Omental fat pad (tissue), 4 donors: ENCODE data around the gene PLPPR3. TPM values are rescaled to one million over a fixed set of nuclear protein-coding genes. Genes with fewer than 3 reads are reported as not detected.
A peak's percentile ranks its signal among the peaks of the same experiment; 100 is the strongest.

Experiments
- ATAC-seq: fragments of 150-250 bp; one replicate; pipeline ENCODE4 v1.9.1; 2016; ENCODE audit warnings: mild to moderate bottlenecking, moderate library complexity; ENCODE audit not compliant: low FRiP score
- DNase-seq: peaks from one replicate; pipeline ENCODE4 v3.0.0-alpha.2; 2019; ENCODE audit warnings: low spot score
- total RNA-seq, 4 donors: library from RNA; depleted of rRNA; stranded (reverse); fragments of >200 nt; gene quantifications; one replicate each; pipeline ENCODE4 v1.1.0, GENCODE V29; 2016
- TF ChIP-seq, protein P1 (sequence below), 3 donors: fragments of 450-650 bp; IDR thresholded peaks; one replicate each; pipeline ENCODE4 v1.5.1; 2016 to 2017; ENCODE audit warnings: antibody characterized with exemption in 3 of 3, mild to moderate bottlenecking in 3 of 3, moderate library complexity in 2 of 3

PLPPR3 gene
- total RNA-seq, 4 donors from 2014 or later = not detected

DNA sequence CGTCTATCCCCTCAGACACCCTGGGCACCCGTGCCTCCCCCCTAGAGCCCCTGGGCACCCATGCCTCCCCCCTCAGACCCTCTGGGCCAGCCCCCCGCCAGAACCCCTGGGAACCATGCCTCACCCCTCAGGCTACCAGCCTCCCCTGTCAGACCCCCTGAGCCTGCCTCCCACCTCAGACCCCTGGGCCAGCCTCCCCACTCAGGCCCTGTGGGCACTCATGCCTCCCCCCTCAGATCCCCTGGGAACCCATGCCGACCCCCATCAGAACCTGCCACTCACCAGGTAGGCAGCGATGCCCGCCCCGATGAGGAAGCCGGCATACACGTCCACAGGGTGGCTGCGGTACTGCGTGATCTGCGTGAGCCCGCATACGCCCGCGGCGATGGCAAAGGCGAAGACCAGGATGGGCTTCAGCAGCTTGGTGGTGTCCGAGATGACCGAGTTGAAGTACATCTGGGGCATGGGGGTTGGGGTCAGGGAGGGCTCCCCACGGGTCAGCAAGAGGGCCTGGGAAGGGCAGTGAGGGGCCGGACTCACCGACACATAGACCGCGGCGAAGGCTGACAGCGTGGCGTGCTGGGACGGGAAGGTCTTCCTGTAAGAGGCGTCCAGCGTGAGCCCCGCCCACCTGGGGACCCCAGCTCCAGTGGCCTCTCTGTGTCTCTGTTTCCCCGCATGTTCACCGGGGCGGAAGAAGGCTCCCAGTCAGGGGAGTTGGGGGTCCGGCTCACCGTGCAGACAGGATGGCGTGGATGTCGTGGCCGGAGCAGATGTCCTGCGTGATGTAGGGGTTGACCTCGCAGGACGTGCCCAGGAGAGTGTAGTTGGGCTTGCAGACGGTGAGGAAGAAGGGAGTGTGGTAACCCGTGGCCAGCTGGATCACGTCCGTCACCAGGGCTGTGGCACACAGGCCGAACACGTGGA lies 7.3 kb downstream of the PLPPR3 start:
- ATAC-seq = peak; percentile 13
- TF ChIP-seq, protein P1, sequence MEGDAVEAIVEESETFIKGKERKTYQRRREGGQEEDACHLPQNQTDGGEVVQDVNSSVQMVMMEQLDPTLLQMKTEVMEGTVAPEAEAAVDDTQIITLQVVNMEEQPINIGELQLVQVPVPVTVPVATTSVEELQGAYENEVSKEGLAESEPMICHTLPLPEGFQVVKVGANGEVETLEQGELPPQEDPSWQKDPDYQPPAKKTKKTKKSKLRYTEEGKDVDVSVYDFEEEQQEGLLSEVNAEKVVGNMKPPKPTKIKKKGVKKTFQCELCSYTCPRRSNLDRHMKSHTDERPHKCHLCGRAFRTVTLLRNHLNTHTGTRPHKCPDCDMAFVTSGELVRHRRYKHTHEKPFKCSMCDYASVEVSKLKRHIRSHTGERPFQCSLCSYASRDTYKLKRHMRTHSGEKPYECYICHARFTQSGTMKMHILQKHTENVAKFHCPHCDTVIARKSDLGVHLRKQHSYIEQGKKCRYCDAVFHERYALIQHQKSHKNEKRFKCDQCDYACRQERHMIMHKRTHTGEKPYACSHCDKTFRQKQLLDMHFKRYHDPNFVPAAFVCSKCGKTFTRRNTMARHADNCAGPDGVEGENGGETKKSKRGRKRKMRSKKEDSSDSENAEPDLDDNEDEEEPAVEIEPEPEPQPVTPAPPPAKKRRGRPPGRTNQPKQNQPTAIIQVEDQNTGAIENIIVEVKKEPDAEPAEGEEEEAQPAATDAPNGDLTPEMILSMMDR (IDR thresholded peaks at IDR 0.05) = no peak
- DNase-seq = no peak

- TF ChIP-seq, protein P1 (IDR thresholded peaks at IDR 0.05) = no peak
- DNase-seq (no peak), ATAC-seq (no peak)
Observed at GRCh38 chr19:813219-814151, 8.3 kb downstream of the PLPPR3 start.

GRCh38 chr19:812747-813218 lies 9.0 kb downstream of the PLPPR3 start:
- DNase-seq (no peak), ATAC-seq (no peak)
- TF ChIP-seq, protein P1 (IDR thresholded peaks at IDR 0.05) = no peak

DNA sequence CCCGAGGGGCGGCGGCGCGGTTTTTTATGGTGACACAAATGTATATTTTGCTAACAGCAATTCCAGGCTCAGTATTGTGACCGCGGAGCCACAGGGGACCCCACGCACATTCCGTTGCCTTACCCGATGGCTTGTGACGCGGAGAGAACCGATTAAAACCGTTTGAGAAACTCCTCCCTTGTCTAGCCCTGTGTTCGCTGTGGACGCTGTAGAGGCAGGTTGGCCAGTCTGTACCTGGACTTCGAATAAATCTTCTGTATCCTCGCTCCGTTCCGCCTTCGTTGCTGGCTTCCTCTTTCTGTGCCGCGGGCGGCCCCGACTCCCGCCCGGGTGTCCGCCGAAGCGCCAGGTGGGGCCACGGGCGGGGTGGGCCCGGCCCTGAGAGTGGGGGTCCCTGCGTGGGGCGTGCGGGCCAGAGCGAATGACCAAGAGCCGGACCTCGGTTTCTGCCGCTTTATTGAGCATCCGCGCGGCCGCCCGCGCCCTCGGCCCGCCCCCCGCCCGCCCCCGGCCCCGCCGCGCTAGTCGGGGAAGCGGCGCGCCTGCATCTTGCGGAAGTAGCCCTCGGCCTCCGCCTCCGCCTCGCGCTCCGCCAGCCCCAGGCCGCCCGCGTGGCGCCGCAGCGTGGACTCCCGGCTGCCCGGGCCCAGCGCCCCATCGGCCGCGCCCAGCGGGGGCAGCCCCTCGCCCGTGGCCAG lies 9.6 kb downstream of the PLPPR3 start:
- TF ChIP-seq, protein P1 (IDR thresholded peaks at IDR 0.05) = no peak
- no peak for ATAC-seq
- DNase-seq = no peak

GRCh38 chr19:811506-812048 lies 10.2 kb downstream of the PLPPR3 start:
- ATAC-seq = no peak
- no peak for DNase-seq
- TF ChIP-seq, protein P1 (IDR thresholded peaks at IDR 0.05) = no peak

DNA sequence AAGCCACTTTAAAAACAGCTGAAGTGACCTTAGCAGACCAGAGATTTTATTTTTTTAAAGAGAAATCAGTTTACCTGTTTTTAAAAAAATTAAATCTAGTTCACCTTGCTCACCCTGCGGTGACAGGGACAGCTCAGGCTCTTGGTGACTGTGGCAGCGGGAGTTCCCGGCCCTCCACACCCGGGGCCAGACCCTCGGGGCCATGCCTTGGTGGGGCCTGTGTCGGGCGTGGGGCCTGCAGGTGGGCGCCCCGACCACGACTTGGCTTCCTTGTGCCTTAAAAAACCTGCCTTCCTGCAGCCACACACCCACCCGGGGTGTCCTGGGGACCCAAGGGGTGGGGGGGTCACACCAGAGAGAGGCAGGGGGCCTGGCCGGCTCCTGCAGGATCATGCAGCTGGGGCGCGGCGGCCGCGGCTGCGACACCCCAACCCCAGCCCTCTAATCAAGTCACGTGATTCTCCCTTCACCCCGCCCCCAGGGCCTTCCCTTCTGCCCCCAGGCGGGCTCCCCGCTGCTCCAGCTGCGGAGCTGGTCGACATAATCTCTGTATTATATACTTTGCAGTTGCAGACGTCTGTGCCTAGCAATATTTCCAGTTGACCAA lies 10.8 kb downstream of the PLPPR3 start:
- no peak for DNase-seq
- TF ChIP-seq, protein P1 (IDR thresholded peaks at IDR 0.05) = no peak
- no peak for ATAC-seq
